Right lobe of liver (tissue), 4 donors: ENCODE data around the gene ZNF860.

Experiments used
- CTCF ChIP-seq, 4 donors: fragments of 200-600 bp in 3 of 4; fragments of 450-650 bp in 1 of 4; IDR thresholded peaks; one replicate each; pipeline versions ENCODE4 v1.5.1 to v1.8.0; 2016 to 2022; ENCODE audit warnings: antibody characterized with exemption in 4 of 4, mild to moderate bottlenecking in 2 of 4
- POLR2A ChIP-seq: fragments of 450-650 bp; IDR thresholded peaks from one replicate; pipeline ENCODE4 v1.6.1; 2017; ENCODE audit warnings: antibody characterized with exemption, mild to moderate bottlenecking
- donor health status: DM: no; HTN: no; CAD: no.
- donor health status: DM: no; HTN: no; CAD: no.
- donor health status: DM: no; HTN: yes; CAD: no.

GRCh38 chr3:32022947-32023346, 41.4 kb downstream of the ZNF860 start:
- TF ChIP-seq CTCF (IDR thresholded peaks at IDR 0.05) = no peak
- TF ChIP-seq POLR2A = no peak
